NT2/D1 (cell line): Measurements from ENCODE around the gene CHMP4A.

ENCODE experiments used
- SUZ12 ChIP-seq: IDR thresholded peaks from 2 replicates; pipeline ENCODE4 v1.6.1; 2011; ENCODE audit not compliant: insufficient read length, insufficient read depth; ENCODE audit errors: extremely low read depth
- YY1 ChIP-seq: IDR thresholded peaks from 2 replicates; pipeline ENCODE4 v1.6.1; 2011; ENCODE audit not compliant: insufficient read length, insufficient read depth

- TF ChIP-seq YY1 (no peak), SUZ12 (no peak)
These were observed 25.8 kb downstream of the CHMP4A start for GRCh38 chr14:24187539-24187915.
